SIG-M5 treated with dmso at 0.1 percent for 504 hours (cell line): Measurements from ENCODE around the gene NDUFA13.

Experiments used
- DNase-seq: peaks from one replicate; lab custom pipeline; 2025; ENCODE audit not compliant: unreplicated experiment; lab: John Stamatoyannopoulos, UW

NDUFA13 gene

DNA sequence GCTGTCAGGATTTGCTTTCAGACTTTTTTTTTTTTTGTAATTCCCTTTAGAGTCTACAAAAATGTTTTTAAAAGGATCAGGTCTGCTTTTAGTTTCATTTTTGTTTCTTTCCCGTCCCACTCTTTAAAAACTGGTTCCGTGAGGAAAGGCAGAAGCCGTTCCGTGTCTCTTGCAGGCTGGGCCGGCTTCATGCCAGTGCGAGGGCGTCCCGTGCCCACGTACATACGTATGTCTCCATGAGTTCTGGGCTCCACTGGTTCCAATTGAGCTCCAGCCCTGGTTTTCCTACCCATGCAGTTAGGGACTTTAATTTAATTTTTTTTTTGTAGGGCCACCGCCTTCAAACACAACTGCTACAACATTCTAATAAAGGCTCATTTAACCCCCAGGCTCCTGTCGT lies 9.4 kb upstream of the NDUFA13 start:
- no peak for DNase-seq

DNA sequence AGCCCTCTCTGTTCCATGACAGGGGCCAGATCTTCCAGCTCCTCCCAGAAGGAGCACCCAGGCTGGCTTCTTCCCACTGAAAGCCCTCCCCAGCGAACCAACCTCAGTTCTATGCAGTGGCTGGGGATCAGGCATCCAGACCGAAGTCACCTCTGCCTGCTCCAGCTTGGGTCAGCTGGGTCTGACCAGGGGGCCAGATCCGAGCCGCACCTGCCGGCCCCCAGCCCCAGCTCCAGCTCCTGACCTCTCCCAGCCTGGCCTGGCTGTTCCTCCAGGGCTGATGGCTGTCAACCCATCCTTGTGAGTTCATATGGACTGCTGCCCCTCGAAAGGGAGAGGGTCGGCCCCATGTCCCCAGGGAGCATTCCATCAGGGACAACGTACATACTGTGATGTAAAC lies 8.7 kb upstream of the NDUFA13 start:
- no peak for DNase-seq

DNA sequence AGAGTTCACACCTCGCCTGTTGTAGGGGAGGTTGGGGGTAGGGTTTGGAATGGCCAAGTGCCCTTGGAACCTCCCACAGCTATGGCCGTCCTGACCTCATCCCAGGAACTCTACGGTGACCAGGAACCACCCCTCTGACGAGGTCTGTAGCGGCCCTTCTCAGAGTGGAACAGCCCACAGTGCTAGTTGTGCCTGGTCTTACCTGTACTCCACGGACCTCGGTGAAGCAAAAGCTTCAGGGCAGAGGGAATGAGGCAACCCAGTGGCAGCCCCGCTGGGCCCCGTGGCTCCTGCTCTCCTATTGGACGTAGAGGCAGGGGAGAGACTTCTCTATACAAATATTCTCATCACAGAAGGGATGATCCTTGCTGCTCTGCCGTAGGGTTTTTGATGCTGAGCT lies 7.8 kb upstream of the NDUFA13 start:
- DNase-seq, result no peak

DNA sequence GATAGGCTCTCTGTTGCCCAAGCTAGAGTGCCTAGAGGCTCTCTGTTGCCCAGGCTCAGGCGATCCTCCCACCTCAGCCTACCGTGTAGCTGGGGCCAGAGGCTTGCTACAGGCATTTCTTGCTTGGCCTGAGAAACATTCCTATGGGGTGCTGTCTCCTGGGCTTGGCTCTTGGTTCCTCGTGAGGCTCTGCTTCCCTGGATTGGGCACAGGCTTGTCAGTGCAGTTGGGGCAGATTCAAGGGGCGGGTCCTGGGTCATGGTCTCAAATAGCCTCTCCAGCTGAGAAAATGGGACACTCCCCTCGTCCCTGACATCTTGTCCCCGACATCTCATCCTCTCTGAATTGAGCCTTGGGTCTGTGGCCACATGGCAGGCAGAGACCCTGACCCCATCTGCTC lies 5.6 kb upstream of the NDUFA13 start:
- DNase-seq, result no peak

DNA sequence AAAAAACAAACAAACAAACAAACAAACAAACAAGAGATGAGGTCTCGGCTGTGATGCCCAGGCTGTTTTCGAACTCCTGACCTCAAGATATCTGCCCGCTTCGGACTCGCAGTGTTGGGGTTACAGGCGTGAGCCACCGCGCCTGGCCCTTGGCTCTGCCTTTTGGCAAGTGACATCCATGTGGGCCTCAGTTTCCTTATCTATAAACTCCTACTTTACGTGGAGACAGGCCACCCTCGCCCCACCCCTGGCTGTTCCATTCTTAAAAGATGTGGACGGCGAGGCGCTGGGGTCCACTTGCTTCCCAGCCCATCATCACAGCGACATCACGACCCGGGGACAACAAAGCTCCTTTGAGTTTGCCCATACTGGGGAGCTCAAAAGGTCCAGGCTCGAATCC lies 2.3 kb upstream of the NDUFA13 start:
- DNase-seq, result no peak

DNA sequence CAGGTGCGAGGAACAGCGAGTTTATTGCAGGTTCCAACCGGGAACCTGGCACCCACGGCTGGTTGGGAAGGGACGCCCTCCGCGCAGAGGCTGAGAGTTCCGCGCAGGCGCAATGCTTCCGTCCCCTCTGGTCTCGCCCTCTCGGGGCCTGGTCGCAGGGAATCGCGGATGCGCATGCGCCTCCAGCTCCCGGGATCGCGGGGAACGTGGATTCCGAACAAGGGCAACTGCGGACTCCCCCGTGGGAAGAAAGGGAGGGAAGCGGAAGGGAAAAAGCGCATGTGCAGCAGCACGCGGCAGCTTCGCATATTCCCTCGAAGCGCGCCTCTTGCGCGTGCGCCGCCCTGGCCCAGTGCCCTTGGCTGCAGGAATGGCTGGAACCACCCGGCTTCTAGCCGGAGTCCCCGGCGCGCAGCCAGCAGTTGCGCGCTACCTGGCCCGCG lies 1.8 kb upstream of the NDUFA13 start:
- no peak for DNase-seq

DNA sequence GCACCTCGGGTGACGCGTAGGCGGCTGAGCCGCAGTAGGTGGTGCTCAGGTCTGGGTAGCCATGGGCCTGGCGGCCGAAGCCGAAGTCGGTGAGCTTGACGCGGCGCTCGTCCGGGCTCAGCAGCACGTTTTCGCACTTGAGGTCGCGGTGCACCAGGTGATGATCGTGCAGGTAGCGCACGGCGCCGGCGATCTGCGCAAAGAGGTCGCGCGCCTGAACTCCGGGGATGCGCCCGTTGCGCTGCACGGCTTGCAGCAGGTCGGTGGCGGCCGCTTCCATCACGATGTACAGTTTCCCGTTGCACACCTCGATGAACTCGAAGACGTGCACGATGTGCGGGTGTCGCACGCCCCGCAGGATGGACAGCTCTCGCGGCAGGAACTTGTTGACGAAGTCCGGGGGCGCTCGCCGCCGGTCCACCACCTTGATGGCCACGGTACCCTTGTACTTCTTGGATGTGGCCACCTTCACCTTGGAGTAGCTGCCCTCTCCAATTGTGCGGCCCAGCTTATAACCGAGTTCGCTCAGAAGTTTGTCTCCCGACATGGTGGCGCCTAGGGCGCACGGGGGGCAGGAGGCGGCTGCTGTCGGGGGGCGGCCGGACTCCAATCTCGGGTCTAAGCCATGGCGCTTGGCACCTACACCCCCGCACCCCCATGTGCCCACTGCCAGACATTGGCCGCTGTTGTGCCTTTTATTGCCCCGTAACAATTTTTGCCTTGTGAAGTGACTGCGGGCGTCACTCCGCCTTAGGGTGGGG lies 964 bp upstream of the NDUFA13 start, which contains the start of gene TSSK6:
TSSK6 (minus strand) TSS at position 668 of the 761 bp plus-strand sequence; CDS start at position 547, 121 bp downstream.
- DNase-seq, result no peak

DNA sequence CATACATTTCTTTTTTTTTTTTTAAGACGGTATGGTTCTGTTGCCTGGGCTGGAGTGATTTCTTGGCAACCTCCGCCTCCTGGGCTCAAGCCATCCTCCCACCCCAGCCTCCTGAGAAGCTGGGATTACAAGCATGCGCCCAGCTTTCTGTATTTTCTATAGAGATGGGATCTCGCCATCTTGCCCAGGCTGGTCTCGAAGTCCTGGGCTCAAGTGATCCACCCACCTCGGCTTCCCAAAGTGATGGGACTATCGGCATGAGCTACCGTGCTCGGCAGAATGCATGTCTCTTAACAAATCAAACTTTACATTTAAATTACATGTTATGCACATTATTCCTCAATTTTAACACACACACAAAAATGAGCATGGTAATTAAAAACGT lies 1.2 kb downstream of the NDUFA13 start:
- no peak for DNase-seq

DNA sequence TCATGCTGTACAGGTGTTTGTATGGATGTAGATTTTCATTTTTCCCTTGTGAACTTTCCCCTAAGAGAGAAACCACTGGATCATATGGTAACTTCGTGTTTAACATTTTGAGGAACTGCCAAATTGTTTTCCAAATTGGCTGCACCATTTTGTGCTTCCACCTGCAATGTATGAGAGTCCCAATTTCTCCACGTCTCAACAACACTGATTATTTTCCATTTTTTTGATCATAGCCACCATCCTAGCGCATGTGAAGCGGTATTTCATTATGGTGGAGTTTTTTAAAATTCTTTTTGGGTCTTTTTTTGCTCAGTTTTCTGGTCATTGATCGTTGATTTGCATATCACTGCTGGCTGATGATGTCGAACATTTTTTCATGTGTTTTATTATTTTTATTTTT lies 5.0 kb downstream of the NDUFA13 start:
- DNase-seq, result no peak

DNA sequence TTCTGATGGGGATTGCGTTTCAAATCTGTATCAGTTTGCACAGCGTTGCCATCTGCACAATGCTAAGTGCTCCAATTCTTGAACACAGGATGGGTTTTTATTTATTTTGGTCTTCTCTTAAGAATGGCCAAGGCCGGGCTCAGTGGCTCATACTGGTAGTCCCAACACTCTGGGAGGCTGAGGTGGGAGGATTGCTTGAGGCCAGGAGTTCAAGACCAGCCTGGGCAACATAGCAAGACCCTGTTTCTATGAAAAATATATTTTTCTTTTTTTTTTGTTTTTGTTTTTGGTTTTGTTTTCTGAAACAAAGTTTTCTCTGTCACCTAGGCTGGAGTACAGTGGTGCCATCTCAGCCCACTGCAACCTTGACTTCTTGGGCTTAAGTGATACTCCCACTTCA lies 7.2 kb downstream of the NDUFA13 start:
- DNase-seq, result no peak

DNA sequence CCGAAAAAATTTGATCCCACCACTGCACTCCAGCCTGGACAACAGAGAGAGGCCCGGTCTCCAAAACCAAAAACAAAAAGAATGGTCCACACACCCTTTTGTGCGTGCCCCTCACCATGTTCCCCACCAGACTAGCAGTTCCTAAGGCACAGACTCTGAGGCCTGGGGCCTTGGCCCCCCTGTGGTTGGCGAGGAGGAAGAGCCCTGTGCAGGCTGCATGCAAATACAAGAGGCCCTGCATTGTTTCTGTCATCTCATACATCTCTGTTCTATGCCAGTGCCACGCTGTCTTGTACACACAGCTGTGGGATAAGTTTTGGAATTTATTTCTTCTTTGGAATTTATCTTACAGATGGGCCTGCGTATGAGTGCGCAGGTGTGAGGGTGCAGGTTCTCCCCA lies 8.0 kb downstream of the NDUFA13 start:
- DNase-seq, result no peak

DNA sequence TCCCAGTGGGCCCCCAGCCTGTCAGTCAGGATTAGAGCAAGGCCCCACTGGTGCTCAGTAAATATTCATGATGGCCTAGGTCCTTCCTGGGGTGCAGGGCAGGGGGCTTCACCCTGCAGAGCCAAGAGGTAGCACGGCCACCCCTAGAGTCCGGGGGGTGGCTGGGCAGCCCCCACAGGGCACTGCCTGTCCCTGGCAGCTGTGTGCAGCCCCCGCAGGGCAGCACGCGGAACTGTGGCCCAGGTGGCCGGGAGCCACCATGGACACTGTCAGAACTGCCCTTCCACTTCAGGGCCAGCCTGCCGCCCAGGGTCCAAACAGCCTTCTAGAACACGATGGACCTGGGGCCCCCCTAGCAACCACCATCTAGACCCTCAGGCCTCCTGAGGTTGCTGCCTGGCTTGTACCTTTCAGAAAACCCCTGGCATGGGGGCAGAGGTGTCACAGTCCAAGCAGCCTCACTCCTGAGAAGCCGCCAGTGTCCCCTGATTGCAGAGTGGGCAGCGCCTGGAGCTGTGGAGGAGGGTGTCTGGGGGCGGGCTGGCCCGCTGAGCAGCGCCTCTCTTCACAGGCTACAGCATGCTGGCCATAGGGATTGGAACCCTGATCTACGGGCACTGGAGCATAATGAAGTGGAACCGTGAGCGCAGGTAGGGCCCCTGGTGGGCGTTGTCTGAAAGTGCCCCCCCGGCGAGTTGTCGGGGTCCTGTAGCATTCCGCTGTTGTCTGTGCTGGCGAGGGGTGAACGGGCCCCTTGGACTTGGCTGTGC lies 9.8 kb downstream of the NDUFA13 start:
- DNase-seq, result no peak

DNA sequence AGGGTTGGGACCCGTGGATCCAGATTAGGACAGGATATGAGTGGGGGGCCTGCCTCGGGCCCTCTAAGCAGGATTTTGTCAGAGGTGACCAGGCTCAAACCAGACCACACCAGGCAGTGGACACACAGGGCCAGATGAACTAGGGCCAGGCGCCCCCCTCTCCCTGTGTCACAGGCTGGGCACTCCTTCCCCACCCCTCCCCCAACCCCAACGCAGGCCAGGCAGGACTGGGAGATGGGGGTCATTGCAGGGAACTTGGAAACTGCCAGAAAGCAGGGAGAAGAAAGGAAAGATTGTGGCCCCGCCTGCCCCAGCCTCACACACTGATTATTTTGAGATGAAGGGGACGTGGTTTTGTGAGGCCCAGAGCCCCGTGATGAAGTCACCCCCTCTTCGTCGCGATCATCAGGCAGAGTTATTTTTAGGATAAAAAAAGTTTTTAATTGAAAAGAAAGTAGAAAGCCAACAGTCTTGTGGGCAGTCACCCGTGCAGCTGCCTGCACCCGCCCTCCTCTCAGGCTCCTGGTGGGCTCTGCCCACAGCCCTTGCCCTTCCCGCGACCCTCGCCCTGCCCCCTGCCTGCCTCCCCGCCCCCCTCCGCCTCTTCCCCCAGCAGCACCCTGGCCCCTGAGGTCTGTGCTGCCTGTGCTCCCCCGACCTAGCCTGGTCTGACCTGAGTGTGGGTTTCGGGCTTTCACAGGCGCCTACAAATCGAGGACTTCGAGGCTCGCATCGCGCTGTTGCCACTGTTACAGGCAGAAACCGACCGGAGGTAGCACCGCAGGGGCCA lies 10.8 kb downstream of the NDUFA13 start:
- no peak for DNase-seq

DNA sequence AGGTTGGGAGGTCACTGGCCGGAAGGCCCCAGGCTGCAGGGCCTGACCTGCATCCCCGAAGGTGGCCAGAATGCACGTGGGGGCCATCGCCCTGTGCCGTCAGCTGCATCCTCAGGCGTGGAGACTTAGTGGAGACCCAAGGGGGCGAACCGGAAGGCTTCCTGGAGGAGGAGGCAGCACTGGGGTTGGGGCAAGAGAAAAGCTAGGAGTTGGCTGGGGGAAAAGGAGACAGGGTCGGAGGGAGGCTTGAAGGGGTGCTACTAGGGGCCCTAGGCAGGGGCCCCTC lies 11.3 kb downstream of the NDUFA13 start:
- no peak for DNase-seq

DNA sequence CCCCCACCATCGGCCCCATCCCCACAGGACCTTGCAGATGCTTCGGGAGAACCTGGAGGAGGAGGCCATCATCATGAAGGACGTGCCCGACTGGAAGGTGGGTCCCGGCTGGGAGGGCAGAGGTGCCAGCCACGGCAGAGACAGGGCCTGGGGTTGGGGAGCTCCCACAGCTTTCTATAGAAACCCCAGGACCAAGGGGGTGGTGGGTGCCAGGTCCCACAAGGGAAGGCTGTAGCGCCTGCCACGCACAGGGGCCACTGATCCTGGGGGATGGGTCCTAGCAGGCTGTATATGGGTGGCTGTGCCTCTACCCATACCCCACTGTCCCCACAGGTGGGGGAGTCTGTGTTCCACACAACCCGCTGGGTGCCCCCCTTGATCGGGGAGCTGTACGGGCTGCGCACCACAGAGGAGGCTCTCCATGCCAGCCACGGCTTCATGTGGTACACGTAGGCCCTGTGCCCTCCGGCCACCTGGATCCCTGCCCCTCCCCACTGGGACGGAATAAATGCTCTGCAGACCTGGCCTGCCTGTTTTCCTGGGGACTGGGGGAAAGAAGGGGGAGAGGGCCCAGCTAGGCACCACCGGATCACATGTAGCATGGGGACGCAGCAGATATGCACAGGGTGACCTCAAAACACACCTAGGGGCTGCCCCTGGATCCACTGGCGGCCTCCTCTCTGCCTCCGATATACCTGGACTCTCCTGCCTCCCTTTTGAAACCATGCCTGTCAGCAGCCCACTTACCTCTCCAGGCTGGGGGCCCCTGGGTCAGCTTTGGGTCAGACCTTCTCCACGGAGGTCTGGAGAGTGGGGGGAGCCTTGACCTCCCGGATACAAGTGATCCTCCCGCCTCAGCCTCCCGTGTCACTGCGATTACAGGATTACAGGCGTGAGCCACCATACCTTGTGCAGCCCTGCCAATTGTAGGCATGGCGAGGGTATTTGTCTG lies 11.9 kb downstream of the NDUFA13 start:
- no peak for DNase-seq

DNA sequence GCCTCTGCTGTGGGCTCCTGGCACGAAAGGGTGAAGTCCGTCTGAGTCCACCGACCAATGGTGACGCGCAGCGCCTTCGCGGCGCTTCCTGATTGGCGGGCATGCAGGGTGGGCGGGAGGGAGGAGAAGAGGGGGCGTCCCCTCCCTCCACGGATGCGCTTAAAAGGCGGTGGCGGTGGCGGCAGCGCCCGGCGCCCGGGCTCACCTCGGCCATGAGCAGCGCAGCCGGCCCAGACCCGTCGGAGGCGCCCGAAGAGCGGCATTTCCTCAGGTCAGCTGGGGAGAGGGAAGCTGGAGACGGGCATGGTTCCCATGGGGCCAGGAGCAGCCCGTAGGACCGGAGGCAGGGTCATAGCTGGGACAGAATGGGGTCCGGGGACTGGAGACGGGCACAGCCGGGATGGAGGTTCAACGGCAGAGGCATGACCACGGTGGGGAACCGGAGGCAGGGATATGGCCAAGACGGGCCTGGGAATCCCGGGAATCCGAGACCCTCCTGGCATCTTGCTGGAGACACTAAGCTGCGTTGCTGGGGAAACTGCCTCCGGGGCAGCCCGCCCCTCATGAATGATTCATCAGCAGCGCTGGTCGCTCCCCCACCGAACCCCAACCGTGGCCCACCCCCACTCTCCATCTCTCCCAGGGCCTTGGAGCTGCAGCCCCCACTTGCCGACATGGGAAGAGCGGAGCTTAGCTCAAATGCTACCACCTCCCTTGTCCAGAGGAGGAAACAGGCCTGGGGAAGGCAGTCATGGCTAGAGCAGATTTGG lies 12.9 kb downstream of the NDUFA13 start, which contains the start of gene YJEFN3:
YJEFN3 (plus strand) TSS at position 191 of the 770 bp plus-strand sequence; CDS start at position 213, 22 bp downstream.
- DNase-seq, result no peak

DNA sequence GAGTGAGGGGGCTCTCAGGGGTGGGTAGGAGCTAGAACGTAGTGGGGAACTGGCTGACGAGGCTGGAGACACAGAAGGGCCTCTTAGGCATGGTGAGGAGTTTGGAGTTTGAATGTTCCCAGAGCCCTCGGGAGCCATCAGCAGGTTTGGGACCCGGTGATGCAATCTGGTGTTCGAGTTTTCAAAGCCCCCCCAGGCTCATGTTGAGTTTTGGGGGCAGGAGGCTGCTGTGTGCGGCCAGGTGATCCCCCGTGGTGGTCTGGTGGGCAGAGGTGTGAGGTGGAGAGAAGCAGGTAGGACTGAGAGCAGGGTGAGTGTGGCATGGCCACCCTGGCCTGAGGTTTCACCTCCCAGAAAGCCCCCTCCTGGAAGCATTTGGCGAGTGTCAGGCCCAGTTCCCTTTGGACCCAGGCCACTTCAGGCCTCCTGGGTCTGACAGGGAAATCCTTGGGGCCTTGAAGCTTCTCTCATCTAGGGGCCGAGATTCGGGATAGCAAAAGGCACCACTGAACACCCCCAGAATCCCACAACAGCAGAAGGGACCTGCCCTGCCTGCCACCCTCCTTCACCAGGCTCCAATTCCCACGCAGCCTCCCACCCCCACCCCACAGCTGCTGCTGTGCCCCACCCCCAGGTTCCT lies 13.9 kb downstream of the NDUFA13 start:
- no peak for DNase-seq

DNA sequence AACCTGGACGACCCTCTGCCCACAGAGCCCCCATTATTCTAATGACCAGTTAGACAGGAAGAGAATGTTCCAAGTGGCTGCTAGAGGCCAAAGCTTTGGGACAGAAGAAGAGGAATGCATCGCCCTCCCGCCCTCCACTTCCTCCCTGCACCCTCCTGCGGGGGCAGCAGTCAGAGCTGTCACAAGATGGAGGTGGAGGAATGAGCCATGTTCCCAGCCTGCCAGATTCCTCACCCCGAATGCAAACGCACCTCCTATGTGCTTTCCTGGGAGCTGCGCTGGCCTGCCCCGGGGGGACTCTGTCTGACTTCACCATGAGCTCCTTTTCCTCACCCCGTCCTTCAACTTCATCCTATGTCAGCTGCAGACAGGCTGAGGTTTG lies 14.4 kb downstream of the NDUFA13 start:
- no peak for DNase-seq

DNA sequence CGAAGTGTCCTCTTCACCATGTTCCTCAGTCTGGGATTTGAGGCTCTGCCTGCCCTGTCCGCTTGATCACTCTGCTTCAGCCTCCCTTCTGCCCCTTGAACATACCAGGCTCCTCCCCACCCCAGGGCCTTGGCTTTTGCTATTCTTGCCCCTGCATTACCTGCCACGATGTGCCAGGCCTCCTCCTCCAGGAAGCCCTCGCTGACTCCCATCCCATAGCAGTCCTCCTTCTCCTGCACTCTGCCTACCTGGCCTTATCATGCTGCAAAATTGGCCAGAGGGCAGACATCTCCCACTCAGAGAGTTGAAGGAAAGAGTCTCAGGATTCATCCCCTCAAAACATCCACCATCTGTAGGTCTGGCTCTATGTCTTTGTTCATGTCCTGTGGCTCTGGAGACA lies 14.9 kb downstream of the NDUFA13 start:
- DNase-seq, result no peak
